Astrocyte (in vitro differentiated cells and primary cell): Measurements from ENCODE around the gene EEF1B2.

Source experiments
- EZH2 ChIP-seq: IDR thresholded peaks from 2 replicates; pipeline ENCODE4 v1.6.1; 2012; ENCODE audit warnings: mild to moderate bottlenecking, low read length, inconsistent platforms; ENCODE audit not compliant: insufficient read depth
- TF ChIP-seq, protein P1 (sequence below): IDR thresholded peaks from 2 replicates; pipeline ENCODE4 v1.5.1; 2011; ENCODE audit warnings: low read depth, mild to moderate bottlenecking, inconsistent platforms, low read length, moderate library complexity; ENCODE audit not compliant: insufficient read depth

- TF ChIP-seq, protein P1, sequence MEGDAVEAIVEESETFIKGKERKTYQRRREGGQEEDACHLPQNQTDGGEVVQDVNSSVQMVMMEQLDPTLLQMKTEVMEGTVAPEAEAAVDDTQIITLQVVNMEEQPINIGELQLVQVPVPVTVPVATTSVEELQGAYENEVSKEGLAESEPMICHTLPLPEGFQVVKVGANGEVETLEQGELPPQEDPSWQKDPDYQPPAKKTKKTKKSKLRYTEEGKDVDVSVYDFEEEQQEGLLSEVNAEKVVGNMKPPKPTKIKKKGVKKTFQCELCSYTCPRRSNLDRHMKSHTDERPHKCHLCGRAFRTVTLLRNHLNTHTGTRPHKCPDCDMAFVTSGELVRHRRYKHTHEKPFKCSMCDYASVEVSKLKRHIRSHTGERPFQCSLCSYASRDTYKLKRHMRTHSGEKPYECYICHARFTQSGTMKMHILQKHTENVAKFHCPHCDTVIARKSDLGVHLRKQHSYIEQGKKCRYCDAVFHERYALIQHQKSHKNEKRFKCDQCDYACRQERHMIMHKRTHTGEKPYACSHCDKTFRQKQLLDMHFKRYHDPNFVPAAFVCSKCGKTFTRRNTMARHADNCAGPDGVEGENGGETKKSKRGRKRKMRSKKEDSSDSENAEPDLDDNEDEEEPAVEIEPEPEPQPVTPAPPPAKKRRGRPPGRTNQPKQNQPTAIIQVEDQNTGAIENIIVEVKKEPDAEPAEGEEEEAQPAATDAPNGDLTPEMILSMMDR: no peak
- TF ChIP-seq EZH2: no peak
Measured at GRCh38 chr2:206193671-206194357, 34.1 kb downstream of the EEF1B2 start.
